Measurements from ENCODE around the gene TAMALIN. TPM values are rescaled to one million over a fixed set of nuclear protein-coding genes. Genes with fewer than 3 reads are reported as not detected.

Gene TAMALIN
- total RNA-seq, 1 donor from 2014 or later: 15.5 TPM

DNA sequence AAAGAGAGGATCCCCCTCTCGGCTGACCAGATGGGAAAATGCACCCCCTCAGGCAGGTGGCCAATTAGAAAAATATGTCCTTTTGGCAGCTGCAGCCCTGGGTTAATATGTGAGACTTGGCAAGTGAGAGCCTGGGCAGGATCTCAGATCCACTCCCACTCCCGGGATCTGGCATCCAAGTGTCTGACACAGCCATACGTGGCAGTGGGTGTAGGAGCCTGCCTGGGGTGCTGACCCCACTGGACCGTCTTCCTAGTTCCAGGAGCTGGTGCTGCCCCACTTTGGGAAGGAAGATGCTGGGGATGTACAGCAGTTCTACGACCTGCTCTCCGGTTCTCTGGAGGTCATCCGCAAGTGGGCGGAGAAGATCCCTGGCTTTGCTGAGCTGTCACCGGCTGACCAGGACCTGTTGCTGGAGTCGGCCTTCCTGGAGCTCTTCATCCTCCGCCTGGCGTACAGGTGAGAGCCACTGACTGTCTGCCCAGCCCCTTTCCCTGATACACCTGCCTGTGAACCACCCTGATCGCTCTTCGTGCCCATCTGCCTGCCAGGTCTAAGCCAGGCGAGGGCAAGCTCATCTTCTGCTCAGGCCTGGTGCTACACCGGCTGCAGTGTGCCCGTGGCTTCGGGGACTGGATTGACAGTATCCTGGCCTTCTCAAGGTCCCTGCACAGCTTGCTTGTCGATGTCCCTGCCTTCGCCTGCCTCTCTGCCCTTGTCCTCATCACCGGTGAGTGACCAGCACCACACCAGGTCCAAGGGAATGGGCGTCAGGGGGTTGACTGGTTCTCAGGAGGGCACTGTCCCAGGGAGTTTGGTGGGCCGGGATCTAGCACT is 50.3 kb downstream of the TAMALIN start:
- peaks cover under 1% of the 10 kb centered on the region for H3K36me3 Mint-ChIP-seq (ENCODE audit: insufficient read depth)
- peaks cover 8% of the 10 kb centered on the region for H3K4me1 Mint-ChIP-seq (ENCODE audit: low read depth)
- no peak for DNase-seq (ENCODE audit: low spot score, unreplicated experiment)
- H3K27ac Mint-ChIP-seq: no peak overlapping the region
- H3K27me3 Mint-ChIP-seq: no peaks in the 10 kb centered on the region
- no peak overlapping the region for H3K4me3 Mint-ChIP-seq (ENCODE audit: low read depth)
- TF ChIP-seq, protein P1, sequence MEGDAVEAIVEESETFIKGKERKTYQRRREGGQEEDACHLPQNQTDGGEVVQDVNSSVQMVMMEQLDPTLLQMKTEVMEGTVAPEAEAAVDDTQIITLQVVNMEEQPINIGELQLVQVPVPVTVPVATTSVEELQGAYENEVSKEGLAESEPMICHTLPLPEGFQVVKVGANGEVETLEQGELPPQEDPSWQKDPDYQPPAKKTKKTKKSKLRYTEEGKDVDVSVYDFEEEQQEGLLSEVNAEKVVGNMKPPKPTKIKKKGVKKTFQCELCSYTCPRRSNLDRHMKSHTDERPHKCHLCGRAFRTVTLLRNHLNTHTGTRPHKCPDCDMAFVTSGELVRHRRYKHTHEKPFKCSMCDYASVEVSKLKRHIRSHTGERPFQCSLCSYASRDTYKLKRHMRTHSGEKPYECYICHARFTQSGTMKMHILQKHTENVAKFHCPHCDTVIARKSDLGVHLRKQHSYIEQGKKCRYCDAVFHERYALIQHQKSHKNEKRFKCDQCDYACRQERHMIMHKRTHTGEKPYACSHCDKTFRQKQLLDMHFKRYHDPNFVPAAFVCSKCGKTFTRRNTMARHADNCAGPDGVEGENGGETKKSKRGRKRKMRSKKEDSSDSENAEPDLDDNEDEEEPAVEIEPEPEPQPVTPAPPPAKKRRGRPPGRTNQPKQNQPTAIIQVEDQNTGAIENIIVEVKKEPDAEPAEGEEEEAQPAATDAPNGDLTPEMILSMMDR (IDR thresholded peaks at IDR 0.05; ENCODE audit: unreplicated experiment): no peak
- H3K9me3 Mint-ChIP-seq (ENCODE audit: low read depth): no peaks in the 10 kb centered on the region

- Mint-ChIP-seq H3K9me3 (ENCODE audit: low read depth) (no peaks in the 10 kb centered on the region), H3K4me1 (ENCODE audit: low read depth) (no peaks in the 10 kb centered on the region), H3K27me3 (no peaks in the 10 kb centered on the region), H3K36me3 (ENCODE audit: insufficient read depth) (no peaks in the 10 kb centered on the region), H3K4me3 (ENCODE audit: low read depth) (no peak overlapping the region), H3K27ac (no peak overlapping the region)
- TF ChIP-seq, protein P1 (IDR thresholded peaks at IDR 0.05; ENCODE audit: unreplicated experiment): no peak
- no peak for DNase-seq (ENCODE audit: low spot score, unreplicated experiment)
Measured at GRCh38 chr12:52057638-52058576, 51.2 kb downstream of the TAMALIN start.

- TF ChIP-seq, protein P1 (IDR thresholded peaks at IDR 0.05; ENCODE audit: unreplicated experiment): no peak
- no peaks in the 10 kb centered on the region for H3K9me3 Mint-ChIP-seq (ENCODE audit: low read depth)
- H3K27ac Mint-ChIP-seq: no peak overlapping the region
- peaks cover 3% of the 10 kb centered on the region for H3K4me1 Mint-ChIP-seq (ENCODE audit: low read depth)
- H3K36me3 Mint-ChIP-seq (ENCODE audit: insufficient read depth): no peaks in the 10 kb centered on the region
- DNase-seq (ENCODE audit: low spot score, unreplicated experiment): no peak
- peaks cover 3% of the 10 kb centered on the region for H3K27me3 Mint-ChIP-seq
- H3K4me3 Mint-ChIP-seq (ENCODE audit: low read depth): no peak overlapping the region
Measured at GRCh38 chr12:52058631-52059361, 52.0 kb downstream of the TAMALIN start.

- H3K27me3 Mint-ChIP-seq: peaks cover 3% of the 10 kb centered on the region
- TF ChIP-seq, protein P1 (IDR thresholded peaks at IDR 0.05; ENCODE audit: unreplicated experiment): no peak
- no peaks in the 10 kb centered on the region for H3K9me3 Mint-ChIP-seq (ENCODE audit: low read depth)
- H3K36me3 Mint-ChIP-seq (ENCODE audit: insufficient read depth): no peaks in the 10 kb centered on the region
- no peak overlapping the region for H3K27ac Mint-ChIP-seq
- H3K4me3 Mint-ChIP-seq (ENCODE audit: low read depth): no peak overlapping the region
- no peak for DNase-seq (ENCODE audit: low spot score, unreplicated experiment)
- H3K4me1 Mint-ChIP-seq (ENCODE audit: low read depth): peaks cover 3% of the 10 kb centered on the region
Measured at GRCh38 chr12:52059582-52060497, 53.1 kb downstream of the TAMALIN start.
